Measurements from ENCODE around the gene ANKS1A.

The ANKS1A gene

DNA sequence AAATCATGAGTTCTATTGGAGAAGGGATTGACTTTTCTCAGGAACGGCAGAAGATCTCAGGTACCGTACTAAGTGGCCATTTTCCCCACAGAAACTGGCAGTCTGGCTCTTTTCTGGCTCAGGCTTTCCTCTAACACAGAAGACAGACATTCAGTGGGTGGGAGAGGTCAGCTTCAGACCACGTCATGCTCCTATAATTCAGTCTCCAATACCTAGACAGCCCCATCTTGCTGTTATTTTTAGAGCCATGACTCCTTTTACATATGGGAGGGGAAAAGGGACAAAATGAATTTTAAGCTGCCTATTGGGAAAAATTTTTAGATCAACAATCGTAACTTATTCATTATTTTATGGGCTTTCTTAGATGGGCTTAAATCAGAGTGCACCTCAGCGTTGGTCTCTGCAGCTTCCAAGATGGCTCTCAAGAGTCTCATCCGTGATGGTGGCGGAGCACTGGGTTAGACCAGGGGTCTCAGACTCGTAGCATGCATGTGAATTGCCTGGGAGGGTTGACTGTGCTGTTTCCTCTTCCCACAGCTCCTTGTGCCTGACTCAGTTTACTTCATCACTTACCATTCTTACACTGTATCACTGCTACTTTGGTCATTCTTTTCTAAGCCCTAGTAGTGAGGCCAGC is 165.2 kb downstream of the ANKS1A start:
- no peak for DNase-seq (ENCODE audit: low spot score)

DNA sequence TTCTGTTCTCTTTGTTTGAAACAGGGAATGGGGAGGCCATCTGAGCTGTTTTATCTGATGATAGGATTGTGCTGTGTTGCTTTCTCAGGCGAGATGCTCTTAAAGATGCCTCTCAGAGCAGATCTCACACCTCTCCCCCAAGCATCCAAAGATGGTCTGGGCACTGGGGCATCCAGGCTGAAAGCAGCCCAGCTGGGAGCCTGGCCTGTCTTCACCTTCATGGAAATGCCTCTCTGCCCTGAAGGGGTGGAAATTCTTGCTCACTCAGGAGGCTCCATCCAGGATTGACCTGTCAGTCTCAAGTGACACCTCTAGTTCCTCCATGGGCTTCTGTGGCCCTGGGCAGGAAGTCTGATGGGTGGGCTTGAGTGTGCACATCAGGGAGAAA is 165.7 kb downstream of the ANKS1A start:
- no peak for DNase-seq (ENCODE audit: low spot score)

DNA sequence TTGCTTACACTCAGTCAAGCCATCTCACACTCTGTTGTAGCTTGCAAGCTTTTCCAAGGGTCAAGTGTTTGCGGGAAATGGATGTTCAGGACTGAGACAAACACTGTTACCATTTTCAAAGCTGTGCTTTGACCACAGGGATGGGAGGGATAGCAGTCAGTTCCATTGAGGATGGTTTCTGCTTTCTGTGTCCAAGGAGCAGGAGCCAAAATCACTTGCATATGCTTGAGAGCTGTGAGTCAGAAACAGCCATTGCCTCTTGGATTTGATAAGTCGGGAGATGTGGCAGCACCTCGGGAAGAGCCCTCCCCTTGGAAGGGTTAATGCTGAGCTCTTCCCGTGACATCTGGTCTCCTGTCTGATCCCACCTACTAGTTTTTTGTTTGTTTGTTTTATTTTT is 166.8 kb downstream of the ANKS1A start:
- DNase-seq (ENCODE audit: low spot score) = no peak

DNA sequence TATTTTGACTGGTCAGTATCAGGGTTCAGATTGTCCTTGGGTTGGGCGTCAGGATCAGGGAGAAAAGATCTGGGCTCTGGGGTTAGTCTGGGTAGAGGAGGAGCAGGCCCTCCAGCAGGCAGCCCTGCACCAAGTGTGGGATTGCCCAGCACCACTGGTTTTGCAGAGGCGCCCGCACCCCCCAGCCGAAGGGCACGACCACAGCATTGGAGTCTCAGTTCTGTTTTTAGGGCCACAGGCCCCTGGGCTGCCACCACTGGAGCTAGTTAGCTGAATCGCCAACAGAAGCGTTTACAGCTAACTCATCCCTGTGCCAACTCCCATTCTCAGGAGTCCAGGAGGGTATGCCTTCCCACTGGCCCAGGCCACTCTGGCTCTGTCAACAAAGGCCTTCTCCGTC is 167.9 kb downstream of the ANKS1A start:
- DNase-seq (ENCODE audit: low spot score) = no peak

DNA sequence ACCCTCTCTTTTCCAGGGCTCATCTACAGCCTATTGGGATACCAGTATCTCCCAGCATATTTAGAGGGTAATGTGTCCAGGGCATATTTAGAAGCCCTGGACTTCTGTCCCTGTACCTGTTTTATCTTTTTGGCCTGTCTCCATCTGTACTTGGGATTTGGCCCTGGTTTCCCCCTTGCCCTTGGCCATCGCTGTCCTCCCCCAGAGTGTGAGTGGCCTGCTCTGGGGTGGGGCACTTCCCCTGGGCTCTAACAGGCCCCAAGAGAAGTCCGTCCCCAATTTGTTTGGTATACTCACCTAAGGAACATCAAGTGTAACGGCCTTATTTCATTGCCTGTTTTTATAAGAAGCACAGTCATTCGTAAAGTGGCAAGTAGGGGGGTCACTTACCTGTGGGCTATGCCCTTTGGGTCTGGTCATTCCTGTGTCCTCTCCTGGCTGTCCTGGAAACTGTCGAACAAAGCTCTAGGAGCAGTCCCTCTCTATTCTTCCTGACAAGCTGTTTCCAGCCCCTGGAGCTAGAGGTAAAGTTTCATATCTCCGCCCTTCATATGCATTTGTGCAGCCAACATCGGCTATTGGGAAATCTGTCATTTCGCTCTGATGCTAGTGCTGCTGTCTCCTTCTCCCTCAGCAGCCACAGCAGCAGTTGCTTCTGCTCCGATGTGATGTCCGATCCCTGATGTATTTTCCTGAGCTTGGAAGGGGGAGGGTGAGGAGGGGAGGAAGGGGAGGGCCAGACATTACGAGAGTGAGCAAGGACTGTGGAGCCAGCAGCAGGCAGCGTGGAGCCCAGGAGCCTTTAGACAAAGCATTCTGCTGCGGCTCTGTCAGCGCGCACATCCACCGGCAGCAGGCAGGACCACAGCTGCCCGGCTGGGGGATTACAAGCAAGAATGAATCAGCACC is 168.6 kb downstream of the ANKS1A start:
- no peak for DNase-seq (ENCODE audit: low spot score)

DNA sequence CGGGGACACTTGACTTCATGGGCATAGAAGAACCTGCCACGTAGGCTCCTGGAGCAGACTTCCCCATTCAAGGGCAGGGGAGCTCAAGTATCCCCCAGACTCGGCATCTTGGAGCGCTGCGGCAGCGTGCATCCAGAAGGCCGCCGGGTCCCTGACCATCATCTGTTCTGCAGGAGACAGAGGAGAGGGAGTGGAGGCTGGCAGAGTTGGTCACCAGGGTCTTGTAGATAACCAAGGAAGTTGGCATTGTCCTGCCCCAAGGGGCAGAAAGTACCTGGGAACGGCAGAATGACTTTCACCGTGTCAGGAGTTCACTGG is 169.3 kb downstream of the ANKS1A start:
- no peak for DNase-seq (ENCODE audit: low spot score)

DNA sequence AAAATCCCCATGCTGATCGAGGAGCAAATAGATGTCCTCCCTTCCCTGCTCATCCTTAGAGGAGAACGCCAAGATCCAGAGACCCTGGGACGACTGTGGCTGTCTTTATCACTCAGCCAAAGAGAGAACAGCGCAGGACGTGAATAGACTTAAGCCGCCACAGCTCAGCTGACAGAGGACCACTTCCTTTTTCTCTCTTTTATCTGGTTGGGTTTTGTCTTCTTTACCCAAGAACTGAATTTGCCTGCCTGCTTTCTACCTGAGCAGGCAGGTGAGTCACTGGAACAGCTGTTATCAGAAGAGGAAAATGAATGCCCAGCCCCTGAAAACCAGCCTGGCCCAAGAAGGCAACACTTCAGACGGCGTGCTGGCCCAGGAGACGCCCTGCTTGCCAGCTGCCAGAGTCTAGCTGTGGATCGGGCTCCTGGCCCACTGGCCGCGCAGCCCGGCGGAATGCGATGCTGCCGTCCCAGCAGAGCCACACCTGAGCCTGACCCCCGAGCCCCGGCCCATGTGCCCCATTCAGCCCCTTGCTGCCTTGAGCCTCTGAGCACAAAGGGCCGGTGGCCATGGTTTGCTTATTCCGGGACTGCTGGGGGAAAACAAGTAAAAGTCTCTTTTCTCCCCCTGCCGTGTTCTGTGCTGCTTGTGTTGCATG is 169.9 kb downstream of the ANKS1A start:
- no peak for DNase-seq (ENCODE audit: low spot score)

DNA sequence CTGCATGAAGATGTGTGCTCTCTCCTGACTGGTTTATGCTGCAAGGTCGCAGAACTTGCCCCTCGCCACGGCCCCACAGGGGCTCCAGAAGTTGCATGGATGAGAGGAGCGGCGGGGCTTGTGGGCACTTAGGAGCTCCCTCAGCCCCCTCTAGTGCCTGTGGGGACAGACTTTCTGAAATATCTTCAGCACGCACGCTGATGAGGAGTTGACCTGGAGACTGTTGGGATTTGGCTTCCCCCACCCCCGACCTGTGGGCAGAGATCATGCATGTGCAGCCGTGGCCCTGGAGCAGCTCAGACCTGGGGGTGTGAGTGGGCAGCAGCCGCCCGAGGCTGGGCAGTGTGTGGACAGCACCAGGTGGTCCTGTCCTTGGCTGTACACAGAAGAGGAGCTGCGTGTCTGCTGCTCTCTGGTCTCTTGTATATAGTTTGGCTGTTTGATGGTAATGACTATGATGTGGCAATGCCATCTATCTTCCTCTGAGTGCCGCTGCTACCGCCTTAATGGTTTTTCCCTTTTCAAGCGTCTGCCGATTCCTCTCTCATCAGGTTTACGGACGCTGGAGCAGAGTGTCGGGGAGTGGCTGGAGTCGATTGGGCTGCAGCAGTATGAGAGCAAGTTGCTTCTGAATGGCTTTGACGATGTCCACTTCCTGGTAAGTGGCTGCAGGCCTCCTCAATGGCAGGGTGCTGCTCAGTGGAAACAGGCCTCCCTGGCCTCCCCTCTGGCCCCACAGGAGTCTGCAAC is 170.7 kb downstream of the ANKS1A start:
- no peak for DNase-seq (ENCODE audit: low spot score)

DNA sequence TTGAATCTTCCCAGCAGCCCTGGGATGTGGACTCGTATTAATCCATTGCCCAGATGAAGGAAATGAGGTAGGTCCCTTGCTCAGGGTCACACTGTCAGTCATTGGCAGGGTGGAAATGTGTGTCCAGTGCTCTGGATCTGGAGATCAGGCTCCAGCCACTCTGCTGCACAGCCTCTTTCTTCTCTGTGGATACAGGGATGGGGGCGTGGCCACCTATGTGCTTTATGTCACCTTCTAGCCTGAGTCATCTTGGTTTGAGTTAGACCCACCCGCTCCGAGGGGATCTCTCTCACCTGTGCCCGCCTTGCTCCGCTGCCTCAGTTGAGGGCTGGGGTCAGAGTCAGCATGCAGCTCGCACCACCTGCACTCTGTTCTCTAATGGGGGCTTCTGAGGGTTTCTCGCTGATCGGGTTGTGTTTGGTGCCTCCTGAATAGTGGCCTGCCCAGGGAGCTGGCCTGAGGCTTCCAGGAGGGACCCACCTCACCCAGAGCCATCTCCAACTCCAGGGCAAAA is 172.1 kb downstream of the ANKS1A start:
- DNase-seq (ENCODE audit: low spot score) = no peak

DNA sequence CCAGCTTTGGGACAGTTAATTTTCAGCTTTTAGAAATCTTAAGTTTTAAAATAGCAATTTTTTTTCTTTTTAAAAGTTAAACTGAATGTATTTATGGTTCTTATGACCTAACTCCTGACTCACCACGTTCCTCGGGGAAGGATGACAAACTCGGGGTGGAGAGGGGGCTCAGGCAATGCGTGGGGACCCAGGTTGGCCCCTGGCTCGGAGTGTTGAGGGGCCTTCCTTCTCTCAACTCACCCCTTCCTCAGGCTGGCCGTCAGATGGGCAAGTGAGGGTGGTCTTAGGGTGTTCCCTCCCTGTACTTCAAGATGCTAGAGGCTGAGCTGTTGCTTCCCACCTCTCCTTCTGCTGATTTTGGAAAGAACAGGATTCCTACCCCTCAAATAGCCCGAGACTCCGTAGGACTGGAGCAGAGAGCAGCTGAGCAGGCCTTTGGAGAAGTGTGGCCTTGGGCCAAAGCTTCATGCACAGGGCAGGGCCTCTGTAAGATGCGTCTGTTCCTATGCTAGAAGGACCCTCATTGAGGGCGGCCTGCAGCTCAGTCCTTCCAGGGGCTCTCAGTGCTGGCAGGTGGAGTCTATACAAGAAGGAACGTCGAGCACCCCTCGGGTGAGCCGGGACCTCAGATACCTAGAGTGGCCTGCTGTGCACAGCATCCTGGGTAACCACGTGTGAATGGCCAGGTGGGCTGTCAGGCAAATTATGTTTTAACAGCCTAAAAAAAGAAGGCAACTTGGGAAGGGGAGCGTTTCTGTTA is 172.8 kb downstream of the ANKS1A start:
- no peak for DNase-seq (ENCODE audit: low spot score)

DNA sequence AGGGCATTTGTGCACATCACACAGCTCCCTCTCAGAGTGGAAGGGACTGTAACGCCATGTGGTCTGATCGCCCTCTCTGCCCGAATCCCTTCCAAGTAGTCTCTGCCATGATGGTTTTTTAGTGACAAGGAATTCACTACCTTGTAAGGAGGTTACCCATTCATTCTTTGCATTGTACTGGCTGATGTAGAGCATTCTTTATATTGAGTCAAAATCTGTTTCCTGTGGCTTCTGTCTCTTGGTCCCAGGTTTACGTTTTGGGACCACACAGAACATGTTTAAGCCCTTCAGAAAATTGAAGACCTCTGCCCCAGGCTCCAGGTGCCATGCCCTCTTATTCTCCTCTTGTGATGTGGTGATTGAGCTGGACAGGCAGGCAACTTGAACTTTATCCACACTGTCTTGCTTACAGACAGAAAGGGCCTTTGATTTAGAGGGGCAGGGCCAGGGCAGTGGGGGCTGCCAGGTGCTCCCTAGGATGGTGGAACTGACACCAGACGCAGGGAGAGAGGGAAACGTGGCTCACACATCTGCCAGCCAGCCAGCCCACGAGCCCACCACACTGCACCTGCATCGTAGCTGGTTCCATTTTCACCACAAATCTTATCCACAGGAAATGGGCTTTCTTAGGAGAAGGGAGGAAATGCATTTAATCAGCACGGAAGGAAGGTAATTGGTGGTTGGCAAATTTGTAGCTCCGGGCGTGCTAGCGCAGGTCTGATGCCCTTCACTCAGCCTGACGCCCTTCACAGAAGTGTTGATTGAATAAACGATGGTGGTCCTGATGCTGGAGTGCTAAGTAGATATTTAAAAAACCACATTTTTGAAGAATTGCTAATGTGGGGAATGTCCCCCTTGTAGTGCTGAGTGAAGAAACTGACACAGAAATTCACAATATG is 173.9 kb downstream of the ANKS1A start:
- DNase-seq (ENCODE audit: low spot score) = no peak

DNA sequence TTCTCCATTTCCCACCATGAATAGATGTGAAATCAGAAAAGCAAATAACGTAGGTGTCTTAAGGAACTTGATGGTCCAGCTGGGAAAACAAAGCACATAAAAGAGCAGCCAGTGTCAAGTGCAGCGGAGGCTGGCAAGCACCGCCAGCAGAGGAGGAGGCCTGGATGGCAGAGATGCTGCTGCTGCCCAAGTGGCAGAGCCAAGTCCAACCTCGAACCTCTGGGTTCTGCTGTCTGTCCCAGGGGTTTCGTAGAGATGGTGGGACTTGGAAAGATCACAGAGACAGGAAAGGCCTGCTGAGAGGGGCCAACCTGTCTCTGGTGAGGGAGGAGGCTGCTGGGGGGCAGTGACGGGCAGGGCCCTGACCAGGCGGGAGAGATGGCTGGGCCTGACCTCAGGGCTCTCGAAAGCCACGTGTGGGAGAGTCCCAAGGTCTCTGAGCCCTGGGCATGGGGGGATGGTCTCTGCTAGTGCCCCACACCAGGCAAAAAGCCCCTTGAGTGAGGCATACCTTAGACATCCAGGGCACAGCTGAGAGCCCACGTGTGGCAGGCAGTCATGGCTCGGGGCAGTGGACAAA is 174.7 kb downstream of the ANKS1A start:
- no peak for DNase-seq (ENCODE audit: low spot score)

DNA sequence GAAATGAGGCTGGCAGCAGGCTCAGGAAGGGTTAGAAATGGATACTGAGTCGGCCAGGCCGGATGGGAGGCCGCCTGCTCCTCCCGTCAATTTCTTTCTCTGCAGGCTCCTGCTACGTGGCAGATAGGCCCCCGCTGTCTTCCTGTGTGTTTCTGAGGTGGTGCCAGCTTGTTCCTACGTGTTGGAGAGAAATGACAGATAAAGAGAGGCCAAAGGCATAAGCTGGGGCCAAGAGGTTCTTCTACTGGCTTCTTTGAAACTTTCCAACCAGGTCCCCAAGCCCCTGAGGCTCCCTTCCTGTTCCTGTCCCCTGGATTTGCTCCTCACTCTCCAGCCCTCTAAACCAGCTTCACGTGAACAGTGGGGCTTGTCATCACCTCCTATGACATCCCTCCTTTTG is 175.2 kb downstream of the ANKS1A start:
- no peak for DNase-seq (ENCODE audit: low spot score)

DNA sequence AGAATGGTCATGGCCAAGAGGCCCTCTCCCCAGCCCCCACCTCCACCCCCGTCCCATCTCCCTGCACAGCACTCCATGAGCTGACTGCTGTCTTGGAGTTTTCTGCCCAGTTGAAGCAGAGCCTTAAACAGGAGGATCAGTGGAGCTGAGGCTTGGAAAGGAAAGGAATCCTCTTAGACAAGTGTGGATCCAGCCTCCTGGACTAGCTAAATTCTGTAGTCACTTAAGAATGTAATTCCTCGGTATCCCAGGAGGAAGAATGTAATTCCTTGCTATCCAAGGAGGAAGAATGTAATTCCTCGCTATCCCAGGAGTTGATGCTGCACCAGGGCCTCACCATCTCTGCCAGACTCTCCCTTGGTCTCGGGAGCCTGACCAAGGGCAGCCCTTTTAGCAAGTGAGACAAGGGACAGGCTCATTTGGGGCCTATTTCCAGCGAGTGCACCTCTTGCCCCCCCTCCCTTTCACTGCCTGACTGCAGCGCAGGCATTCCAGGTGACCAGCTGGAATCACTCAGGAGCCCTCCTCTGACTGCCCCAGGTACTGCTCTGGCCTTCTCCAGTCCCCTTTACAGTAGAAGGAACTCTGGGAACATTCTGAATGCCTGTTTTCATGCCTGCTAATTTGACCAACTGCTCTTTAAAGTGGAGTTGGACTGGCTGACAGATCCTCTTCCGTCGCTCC is 175.8 kb downstream of the ANKS1A start:
- DNase-seq (ENCODE audit: low spot score) = no peak

DNA sequence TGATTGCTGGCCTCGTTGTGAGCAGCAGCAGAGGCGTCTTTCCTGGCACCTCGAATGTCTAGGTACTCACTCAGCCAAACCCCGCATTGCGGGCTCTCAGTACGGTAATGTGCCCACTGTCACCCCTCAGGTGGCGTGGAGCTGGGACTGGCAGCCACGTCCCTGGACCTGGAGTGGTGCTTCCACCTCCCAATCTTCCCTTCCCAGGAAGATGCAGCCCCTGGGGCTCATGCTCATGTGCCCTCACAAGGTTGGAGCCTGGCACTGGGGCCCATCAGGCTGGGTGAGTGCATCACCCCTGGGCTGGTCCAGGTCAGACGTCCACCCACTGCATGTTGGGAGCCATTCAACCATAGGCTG is 176.4 kb downstream of the ANKS1A start:
- DNase-seq (ENCODE audit: low spot score) = no peak

DNA sequence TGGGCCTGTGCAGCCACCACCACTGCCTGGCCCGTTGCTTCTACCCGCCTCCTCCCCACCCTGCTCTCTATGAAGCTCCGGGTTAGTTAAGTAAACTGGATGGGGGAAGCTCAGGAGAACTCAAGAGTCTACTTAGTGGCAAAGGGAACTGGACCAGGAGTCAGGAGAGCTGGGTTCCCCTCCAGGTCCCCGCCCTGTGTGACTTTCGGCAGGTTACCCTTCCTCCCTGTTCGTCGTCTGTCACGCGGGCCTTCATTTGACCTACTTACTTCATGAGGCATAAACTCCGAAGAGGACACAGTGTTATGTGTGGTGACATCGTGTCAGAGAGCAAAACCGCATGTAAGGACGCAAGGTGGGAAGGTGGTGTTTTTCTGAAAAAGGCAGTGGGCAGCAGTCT is 176.8 kb downstream of the ANKS1A start:
- no peak for DNase-seq (ENCODE audit: low spot score)

DNA sequence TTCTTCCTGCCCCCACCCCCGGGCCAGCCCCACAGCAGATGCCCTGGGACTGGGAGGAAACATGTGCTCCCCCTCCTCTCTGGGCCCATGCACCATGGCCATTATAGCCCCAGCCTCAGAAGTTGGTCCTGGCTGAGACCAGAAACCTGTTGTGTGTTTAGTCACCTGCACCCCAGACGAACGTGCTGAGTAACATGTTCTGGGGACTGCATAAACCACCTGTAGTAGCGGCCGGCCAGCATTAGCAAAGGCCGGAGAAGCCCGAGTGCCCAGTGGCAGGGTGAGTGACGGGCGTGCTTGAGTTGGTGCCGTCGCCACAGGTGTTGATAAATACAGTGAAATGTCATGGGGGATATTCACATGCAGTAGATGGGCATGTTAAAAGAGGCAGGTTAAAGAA is 178.2 kb downstream of the ANKS1A start:
- no peak for DNase-seq (ENCODE audit: low spot score)

DNA sequence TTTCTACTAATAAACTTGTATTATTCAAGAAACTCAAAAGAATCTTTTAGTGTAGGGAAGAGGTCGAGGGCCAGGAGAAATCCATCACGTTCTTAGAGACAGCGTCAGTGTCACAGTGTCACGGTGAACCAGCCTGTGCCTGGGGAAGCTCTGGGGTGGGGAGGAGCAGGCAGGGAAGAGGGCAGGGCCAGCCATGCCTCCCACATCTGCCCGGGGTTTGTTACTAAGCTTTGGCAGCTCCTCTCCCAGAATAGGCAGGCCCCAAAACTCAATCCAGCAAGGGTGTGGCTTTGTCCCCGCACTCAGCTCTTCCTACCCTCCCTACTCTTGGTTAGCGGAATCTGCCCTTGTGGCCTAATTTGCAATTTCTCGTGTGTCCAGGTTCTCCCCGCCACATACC is 179.2 kb downstream of the ANKS1A start:
- no peak for DNase-seq (ENCODE audit: low spot score)

DNA sequence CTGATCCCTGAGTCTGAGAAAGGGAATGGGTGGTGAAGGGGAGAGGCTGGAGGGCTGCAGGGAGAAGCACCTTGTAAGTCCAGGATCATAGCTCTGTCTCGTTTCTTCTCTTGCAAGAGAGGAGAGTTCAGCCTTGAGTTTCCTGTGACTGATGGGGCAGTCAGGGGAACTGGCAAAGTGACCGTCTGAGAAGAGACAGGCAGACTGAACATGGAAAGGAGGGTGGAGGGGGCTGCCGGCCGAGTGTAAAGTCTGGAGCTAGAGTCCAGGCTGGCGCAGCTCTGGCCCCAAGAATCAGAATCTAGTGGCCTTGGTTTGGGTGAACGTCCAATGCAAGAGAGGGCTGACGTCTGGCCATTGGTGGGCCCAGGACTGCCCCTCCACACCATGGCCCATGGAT is 179.6 kb downstream of the ANKS1A start:
- no peak for DNase-seq (ENCODE audit: low spot score)

DNA sequence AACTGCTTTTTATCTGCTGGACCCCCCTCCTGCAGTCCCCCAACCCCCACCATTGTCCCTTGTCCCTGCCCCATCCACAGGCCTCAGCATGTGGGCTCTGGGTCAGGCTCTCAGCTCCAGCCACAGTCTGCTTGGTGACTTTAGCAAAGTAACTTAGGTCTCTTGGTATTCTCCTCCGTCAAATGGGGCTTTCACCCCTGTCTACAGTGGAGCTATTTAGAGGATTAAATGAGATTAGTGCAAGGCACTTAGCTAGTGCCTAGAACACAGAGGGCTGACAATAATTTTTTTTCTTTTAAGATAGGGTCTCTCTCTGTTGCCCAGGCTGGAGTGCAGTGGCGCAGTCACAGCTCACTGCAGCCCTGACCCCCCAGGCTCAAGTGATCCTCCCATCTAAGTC is 180.2 kb downstream of the ANKS1A start:
- DNase-seq (ENCODE audit: low spot score) = no peak
